Hepatocyte (in vitro differentiated cells): ENCODE measurements around the gene SEZ6.

ENCODE experiments used
- CTCF ChIP-seq: fragments of 200-600 bp; sonication (generic); IDR thresholded peaks from 2 replicates; pipeline ENCODE4 v1.5.1; 2016; ENCODE audit warnings: antibody characterized with exemption, mild to moderate bottlenecking; ENCODE audit not compliant: poor library complexity
- EZH2 ChIP-seq: fragments of 200-600 bp; sonication (generic); IDR thresholded peaks from 2 replicates; pipeline ENCODE4 v1.6.1; 2016; ENCODE audit warnings: antibody characterized with exemption, mild to moderate bottlenecking, borderline replicate concordance

GRCh38 chr17:29045026-29045425 lies 39.2 kb upstream of the SEZ6 start:
- no peak for TF ChIP-seq CTCF
- no peak for TF ChIP-seq EZH2
